ENCODE results near the gene CCDC102B.
"Not testable (repeated sequence)": the region's sequence is repeated elsewhere in the genome, so short reads cannot be mapped to it uniquely, and the experiment has no call there.

Gene CCDC102B

GRCh38 chr18:68830256-68831045 lies 32.6 kb downstream of the CCDC102B start:
- no peak for DNase-seq

- DNase-seq: no peak
Observed at GRCh38 chr18:68833756-68834155, 35.9 kb downstream of the CCDC102B start.

GRCh38 chr18:68837665-68838451 lies 40.0 kb downstream of the CCDC102B start:
- no peak for DNase-seq

GRCh38 chr18:68839701-68840100 lies 41.8 kb downstream of the CCDC102B start:
- DNase-seq: no peak

GRCh38 chr18:68840554-68841263 lies 42.8 kb downstream of the CCDC102B start:
- DNase-seq: no peak

- no peak for DNase-seq
Observed at GRCh38 chr18:68841301-68841700, 43.4 kb downstream of the CCDC102B start.

GRCh38 chr18:68842951-68843350 lies 45.1 kb downstream of the CCDC102B start:
- DNase-seq: no peak

GRCh38 chr18:68843473-68844089 lies 45.7 kb downstream of the CCDC102B start:
- no peak for DNase-seq

GRCh38 chr18:68847219-68847837 lies 49.4 kb downstream of the CCDC102B start:
- DNase-seq: no peak

GRCh38 chr18:68848242-68848641 lies 50.4 kb downstream of the CCDC102B start:
- DNase-seq: no peak

- no peak for DNase-seq
Observed at GRCh38 chr18:68854786-68855391, 57.0 kb downstream of the CCDC102B start.

GRCh38 chr18:68855491-68855890 lies 57.6 kb downstream of the CCDC102B start:
- no peak for DNase-seq

- DNase-seq: no peak
Observed at GRCh38 chr18:68861365-68861764, 63.5 kb downstream of the CCDC102B start.

GRCh38 chr18:68865021-68865420 lies 67.1 kb downstream of the CCDC102B start:
- no peak for DNase-seq

- DNase-seq: no peak
Observed at GRCh38 chr18:68865503-68865902, 67.6 kb downstream of the CCDC102B start.

GRCh38 chr18:68873003-68873402 lies 75.1 kb downstream of the CCDC102B start:
- DNase-seq: no peak

- DNase-seq: no peak
Observed at GRCh38 chr18:68874361-68874760, 76.5 kb downstream of the CCDC102B start.

GRCh38 chr18:68879947-68880346 lies 82.1 kb downstream of the CCDC102B start:
- not testable (repeated sequence) for DNase-seq

GRCh38 chr18:68887410-68887809 lies 89.5 kb downstream of the CCDC102B start:
- DNase-seq: no peak

- no peak for DNase-seq
Observed at GRCh38 chr18:68893354-68893753, 95.5 kb downstream of the CCDC102B start.

- no peak for DNase-seq
Observed at GRCh38 chr18:68897286-68897685, 99.4 kb downstream of the CCDC102B start.

- DNase-seq: no peak
Observed at GRCh38 chr18:68909579-68909978, 111.7 kb downstream of the CCDC102B start.
